Lung (tissue), 12 donors: ENCODE measurements around the gene PSMA2. TPM values are rescaled to one million over a fixed set of nuclear protein-coding genes. Genes with fewer than 3 reads are reported as not detected.

Experiments used
- ATAC-seq: fragments of 200-7000 bp; cut with Tn5 transposase; one replicate; pipeline ENCODE4 v1.9.1; 2020; ENCODE audit warnings: moderate number of reproducible peaks; ENCODE audit not compliant: insufficient read depth, low FRiP score
- DNase-seq, 3 donors: peaks; one replicate each; pipeline ENCODE4 v3.0.0-alpha.2; 2013 to 2017
- H3K27ac ChIP-seq, 2 donors: one replicate each; pipeline ENCODE4 v1.5.1; 2013; ENCODE audit warnings: mild to moderate bottlenecking in 2 of 2, moderate library complexity in 2 of 2, control low read depth in 1 of 2, inconsistent platforms in 1 of 2, low read depth in 1 of 2, low read length in 1 of 2
- H3K27me3 ChIP-seq, 3 donors: one replicate each; pipeline ENCODE4 v1.5.1; 2013; ENCODE audit warnings: low read length in 2 of 3; ENCODE audit not compliant: control insufficient read depth in 3 of 3, insufficient read depth in 3 of 3
- H3K36me3 ChIP-seq, 4 donors: one replicate each; pipeline ENCODE4 v1.5.1; 2013; ENCODE audit warnings: low read length in 4 of 4, mild to moderate bottlenecking in 1 of 4, moderate library complexity in 1 of 4; ENCODE audit not compliant: control insufficient read depth in 4 of 4, insufficient read depth in 4 of 4
- H3K4me1 ChIP-seq, 5 donors: one replicate each; pipeline ENCODE4 v1.5.1; 2013; ENCODE audit warnings: low read length in 5 of 5, mild to moderate bottlenecking in 2 of 5, moderate library complexity in 1 of 5; ENCODE audit not compliant: control insufficient read depth in 5 of 5, insufficient read depth in 5 of 5
- H3K4me3 ChIP-seq: one replicate; pipeline ENCODE4 v1.5.1; 2013; ENCODE audit warnings: mild to moderate bottlenecking, control low read depth, moderate library complexity
- H3K9ac ChIP-seq, 2 donors: one replicate each; pipeline ENCODE4 v1.5.1; 2013; ENCODE audit warnings: low read length in 2 of 2, control low read depth in 1 of 2; ENCODE audit not compliant: insufficient read depth in 1 of 2
- H3K9me3 ChIP-seq, 4 donors: one replicate each; pipeline ENCODE4 v1.5.1; 2013; ENCODE audit warnings: low read length in 3 of 4, mild to moderate bottlenecking in 1 of 4, moderate library complexity in 1 of 4; ENCODE audit not compliant: control insufficient read depth in 4 of 4, insufficient read depth in 3 of 4
- CTCF ChIP-seq: IDR thresholded peaks from 2 replicates; pipeline ENCODE4 v1.5.1; 2012; ENCODE audit warnings: mild to moderate bottlenecking; ENCODE audit errors: control extremely low read depth, extremely low read depth
- WGBS, 2 donors: extraction: QIAGEN DNeasy Blood & Tissue Kit; methylation state at CpG; one replicate each; pipeline ENCODE4 v1.1.7; 2013; 5-methylcytosine and 5-hydroxymethylcytosine counted together
- polyA plus RNA-seq, 2 donors: library from polyadenylated mRNA; stranded (reverse); fragments of 200-250 nt; gene quantifications; one replicate each; pipeline ENCODE4 v1.2.1, GENCODE V29; 2013
- total RNA-seq, 2 donors: library from RNA; depleted of rRNA in 1 of 2; stranded (reverse); fragments of >200 nt in 1 of 2; gene quantifications; one replicate each; pipeline ENCODE4 v1.2.1, GENCODE V29; 2014 to 2021
- donor health status: control.
- donor health status: control.
- donor health status: Bipolar disorder and iron deficiency.
- donor health status: healthy.
- donor health status: DM: yes; HTN: yes; CAD: no.

The PSMA2 gene
- total and polyA plus RNA-seq, 4 donors = 41.0 to 125 (median 97.8) TPM

- ATAC-seq (no peak), DNase-seq (no peak)
- no peak overlapping the region for H3K9ac ChIP-seq
- H3K27me3 ChIP-seq = no peaks in the 10 kb centered on the region
- H3K36me3 ChIP-seq = no peaks in the 10 kb centered on the region
- H3K4me1 ChIP-seq = no peaks in the 10 kb centered on the region
- 38 to 70% methylated on average over 2 of the region's 2 CpGs for WGBS, 2 donors
- H3K4me3 ChIP-seq = no peak overlapping the region
- no peak for TF ChIP-seq CTCF
- H3K27ac ChIP-seq = no peak overlapping the region
- H3K9me3 ChIP-seq = no peaks in the 10 kb centered on the region
These were observed 54.1 kb downstream of the PSMA2 start for GRCh38 chr7:42877862-42878261.

GRCh38 chr7:42876182-42877068 is 55.5 kb downstream of the PSMA2 start:
- Histone ChIP-seq H3K4me1 (no peaks in the 10 kb centered on the region), H3K9ac (no peak overlapping the region), H3K27ac (no peak overlapping the region), H3K9me3 (no peaks in the 10 kb centered on the region), H3K27me3 (no peaks in the 10 kb centered on the region), H3K4me3 (no peak overlapping the region), H3K36me3 (no peaks in the 10 kb centered on the region)
- DNase-seq = peak; percentile 58 to 76 (median 73)
- TF ChIP-seq CTCF = peak; percentile 74
- ATAC-seq = peak; percentile 83
- WGBS, 2 donors = 42 to 60% methylated on average over 5 of the region's 5 CpGs

- WGBS, 2 donors = 70 to 88% methylated on average over 7 of the region's 7 CpGs
- no peak overlapping the region for H3K27ac ChIP-seq
- H3K4me1 ChIP-seq = peaks cover 0 to 3% (median 0%) of the 10 kb centered on the region in 5 donors
- ATAC-seq = no peak
- no peak for DNase-seq
- peaks cover 0 to 4% (median 1%) of the 10 kb centered on the region in 4 donors for H3K9me3 ChIP-seq
- H3K4me3 ChIP-seq = no peak overlapping the region
- H3K36me3 ChIP-seq = no peaks in the 10 kb centered on the region
- no peak for TF ChIP-seq CTCF
- H3K9ac ChIP-seq = no peak overlapping the region
- no peaks in the 10 kb centered on the region for H3K27me3 ChIP-seq
These were observed 62.6 kb downstream of the PSMA2 start for GRCh38 chr7:42869131-42870020.
